HG03135 (cell line): ENCODE measurements around the gene LRFN4.

Source experiments
- ATAC-seq: cut with Tn5 transposase; IDR thresholded peaks from one replicate; pipeline ENCODE4 v1.9.1; 2021; ENCODE audit warnings: mild to moderate bottlenecking, moderate library complexity; ENCODE audit not compliant: unreplicated experiment

LRFN4 gene

GRCh38 chr11:66857927-66858185 lies 992 bp downstream of the LRFN4 start:
- ATAC-seq, result no peak

- no peak for ATAC-seq
Observed at GRCh38 chr11:66858186-66858938, 1.5 kb downstream of the LRFN4 start.

- ATAC-seq, result no peak
Observed at GRCh38 chr11:66858939-66859685, 2.2 kb downstream of the LRFN4 start.

GRCh38 chr11:66859686-66860448 lies 3.0 kb downstream of the LRFN4 start:
- ATAC-seq, result no peak

GRCh38 chr11:66860449-66860831 lies 3.6 kb downstream of the LRFN4 start:
- ATAC-seq, result no peak

GRCh38 chr11:66861038-66861773 lies 4.3 kb downstream of the LRFN4 start:
- ATAC-seq, result no peak

- no peak for ATAC-seq
Observed at GRCh38 chr11:66861774-66862558, 5.1 kb downstream of the LRFN4 start.

GRCh38 chr11:66862559-66863037 lies 5.7 kb downstream of the LRFN4 start:
- ATAC-seq, result no peak

- no peak for ATAC-seq
Observed at GRCh38 chr11:66863428-66864125, 6.7 kb downstream of the LRFN4 start.

GRCh38 chr11:66864172-66864901 lies 7.5 kb downstream of the LRFN4 start:
- ATAC-seq, result no peak

GRCh38 chr11:66864924-66865697 lies 8.2 kb downstream of the LRFN4 start:
- no peak for ATAC-seq

GRCh38 chr11:66866007-66866406 lies 9.1 kb downstream of the LRFN4 start:
- ATAC-seq, result no peak

- no peak for ATAC-seq
Observed at GRCh38 chr11:66866511-66866986, 9.7 kb downstream of the LRFN4 start.

- no peak for ATAC-seq
Observed at GRCh38 chr11:66867425-66868040, 10.7 kb downstream of the LRFN4 start.

GRCh38 chr11:66868082-66868725 lies 11.3 kb downstream of the LRFN4 start:
- ATAC-seq, result peak; percentile 7

- ATAC-seq, result peak; percentile 75
Observed at GRCh38 chr11:66868726-66869566, 12.1 kb downstream of the LRFN4 start.
